HG03196 (cell line): ENCODE results near the gene SLC7A8.

Experiments used
- ATAC-seq: cut with Tn5 transposase; IDR thresholded peaks from one replicate; pipeline ENCODE4 v1.9.1; 2021; ENCODE audit not compliant: unreplicated experiment

SLC7A8 gene

GRCh38 chr14:23136566-23137133 lies 46.8 kb downstream of the SLC7A8 start:
- no peak for ATAC-seq

- no peak for ATAC-seq
Measured at GRCh38 chr14:23132970-23133369, 50.5 kb downstream of the SLC7A8 start.

- ATAC-seq = no peak
Measured at GRCh38 chr14:23131482-23131881, 52.0 kb downstream of the SLC7A8 start.

- ATAC-seq = no peak
Measured at GRCh38 chr14:23130871-23131270, 52.6 kb downstream of the SLC7A8 start.

- ATAC-seq = no peak
Measured at GRCh38 chr14:23129759-23130316, 53.6 kb downstream of the SLC7A8 start.

- ATAC-seq = no peak
Measured at GRCh38 chr14:23128969-23129758, 54.3 kb downstream of the SLC7A8 start.

- no peak for ATAC-seq
Measured at GRCh38 chr14:23127861-23128260, 55.6 kb downstream of the SLC7A8 start.

GRCh38 chr14:23126548-23127278 lies 56.7 kb downstream of the SLC7A8 start:
- no peak for ATAC-seq

- no peak for ATAC-seq
Measured at GRCh38 chr14:23125933-23126524, 57.4 kb downstream of the SLC7A8 start.

- ATAC-seq = no peak
Measured at GRCh38 chr14:23125011-23125410, 58.4 kb downstream of the SLC7A8 start.

GRCh38 chr14:23124337-23124954 lies 59.0 kb downstream of the SLC7A8 start:
- no peak for ATAC-seq

- no peak for ATAC-seq
Measured at GRCh38 chr14:23123419-23123818, 60.0 kb downstream of the SLC7A8 start.

- no peak for ATAC-seq
Measured at GRCh38 chr14:23122086-23122485, 61.4 kb downstream of the SLC7A8 start.

- no peak for ATAC-seq
Measured at GRCh38 chr14:23121361-23121771, 62.1 kb downstream of the SLC7A8 start.

- peak; percentile 61 for ATAC-seq
Measured at GRCh38 chr14:23120541-23121251, 62.8 kb downstream of the SLC7A8 start.

- ATAC-seq = no peak
Measured at GRCh38 chr14:23119363-23120327, 63.8 kb downstream of the SLC7A8 start.

- no peak for ATAC-seq
Measured at GRCh38 chr14:23118506-23119362, 64.7 kb downstream of the SLC7A8 start, which contains the start of gene CEBPE. TSS of gene CEBPE (minus strand) at chr14:23119255. CDS start at chr14:23119091, 164 bp downstream.
